ENCODE results near the gene TRMU. TPM values are rescaled to one million over a fixed set of nuclear protein-coding genes. Genes with fewer than 3 reads are reported as not detected.

TRMU gene
- total and polyA plus RNA-seq, 2 donors (not counting 3 experiments of a cell fraction or from before 2014, with no cell fraction given), result 42.4 to 65.7 TPM

DNA sequence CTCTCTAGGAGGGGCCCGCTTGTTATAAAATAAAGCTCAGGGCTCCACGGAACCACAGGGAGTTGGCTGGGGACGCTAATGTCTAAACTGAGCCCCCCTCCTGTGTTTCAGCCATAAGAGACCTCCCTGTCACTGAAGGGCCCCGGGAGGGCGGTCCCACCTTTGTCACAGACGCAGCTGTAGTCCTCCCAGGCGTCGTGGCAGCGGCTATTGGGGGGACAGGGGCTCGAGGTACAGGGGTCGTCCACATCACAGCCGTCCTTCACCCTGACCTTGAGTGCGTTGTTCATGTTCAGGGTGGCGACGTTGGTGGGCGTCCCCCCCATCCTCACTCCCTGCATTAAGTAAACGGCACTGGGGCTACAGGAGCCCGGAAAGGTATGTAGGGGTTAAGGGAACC is 62.0 kb downstream of the TRMU start:
- H3K9me1 ChIP-seq (replicated peaks; ENCODE audit: control insufficient read depth, extremely low read depth, insufficient read depth, low read length), result no peaks in the 10 kb centered on the region
- no peaks in the 10 kb centered on the region for H4K20me1 ChIP-seq (replicated peaks; ENCODE audit: control insufficient read depth, extremely low read depth, insufficient read depth, low read length)
- ChIA-PET CTCF (interaction anchor here (1.1 to 1.5 kb wide), 2 partner anchors 12 to 30 kb away, joined by 5 read pairs; no protein-coding TSS in a partner anchor), POLR2A (no interaction called here)
- no peaks in the 10 kb centered on the region for H3K4me1 ChIP-seq (ENCODE audit: control insufficient read depth, extremely low read depth, insufficient read depth, low read length)
- no TSS peak for BruUV-seq (replicated peaks)
- TF ChIP-seq, protein P1, sequence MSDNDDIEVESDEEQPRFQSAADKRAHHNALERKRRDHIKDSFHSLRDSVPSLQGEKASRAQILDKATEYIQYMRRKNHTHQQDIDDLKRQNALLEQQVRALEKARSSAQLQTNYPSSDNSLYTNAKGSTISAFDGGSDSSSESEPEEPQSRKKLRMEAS (IDR thresholded peaks at IDR 0.05; ENCODE audit: insufficient read depth, insufficient read length), result no peak
- TF ChIP-seq POLR2A (IDR thresholded peaks at IDR 0.05; ENCODE audit: low read depth, low read length), result no peak
- no peak for TF ChIP-seq EZH2 (IDR thresholded peaks at IDR 0.05; ENCODE audit: borderline replicate concordance, low read depth, low read length, severe bottlenecking)
- TF ChIP-seq GATA2 (IDR thresholded peaks at IDR 0.05; ENCODE audit: insufficient read depth, insufficient read length, low read depth, low read length), result no peak
- TF ChIP-seq MYC (IDR thresholded peaks at IDR 0.05; ENCODE audit: low read depth, low read length), result no peak
- TF ChIP-seq POLR2AphosphoS5 (IDR thresholded peaks at IDR 0.05; ENCODE audit: insufficient read depth, low read depth, low read length), result no peak
- no peaks in the 10 kb centered on the region for H3K27me3 ChIP-seq (ENCODE audit: control insufficient read depth in 2 of 2, insufficient read depth in 2 of 2, low read length in 2 of 2)
- dilution Hi-C loops (cut with MboI; ENCODE audit: extremely low pct_ligation_motif_present, low sequenced_read_pairs) (no loop called here), intact Hi-C loops (cut with micrococcal nuclease) (no loop called here)
- H3K9me3 ChIP-seq (replicated peaks; ENCODE audit: control insufficient read depth, insufficient read depth, low read length), result no peaks in the 10 kb centered on the region
- no peak overlapping the region for H3K4me3 ChIP-seq (replicated peaks in 1 of 3; ENCODE audit: insufficient read depth in 1 of 3, low read depth in 1 of 3, low read length in 3 of 3)
- FAIRE-seq, result no peak
- H2AFZ ChIP-seq (ENCODE audit: low read depth, low read length), result no peak overlapping the region
- DNase-seq (ENCODE audit: low read depth, low spot score), result no peak
- H3K27ac ChIP-seq (ENCODE audit: insufficient read depth, low read depth, low read length), result no peak overlapping the region
- H3K4me2 ChIP-seq (ENCODE audit: insufficient read depth, low read length), result no peak overlapping the region
- H3K9ac ChIP-seq (replicated peaks; ENCODE audit: extremely low read depth, insufficient read depth, low read length), result no peak overlapping the region
- H3K36me3 ChIP-seq (ENCODE audit: control insufficient read depth in 2 of 2, extremely low read depth in 1 of 2, insufficient read depth in 2 of 2, low read length in 2 of 2), result no peaks in the 10 kb centered on the region
- H3K79me2 ChIP-seq (ENCODE audit: control insufficient read depth, insufficient read depth, low read length), result no peaks in the 10 kb centered on the region

- FAIRE-seq (no peak), DNase-seq (ENCODE audit: low read depth, low spot score) (no peak)
- no peaks in the 10 kb centered on the region for H3K9me3 ChIP-seq (replicated peaks; ENCODE audit: control insufficient read depth, insufficient read depth, low read length)
- H3K79me2 ChIP-seq (ENCODE audit: control insufficient read depth, insufficient read depth, low read length), result no peaks in the 10 kb centered on the region
- no peak overlapping the region for H3K27ac ChIP-seq (ENCODE audit: insufficient read depth, low read depth, low read length)
- H3K27me3 ChIP-seq (ENCODE audit: control insufficient read depth in 2 of 2, insufficient read depth in 2 of 2, low read length in 2 of 2), result no peaks in the 10 kb centered on the region
- intact Hi-C loops (cut with micrococcal nuclease) (no loop called here), dilution Hi-C loops (cut with MboI; ENCODE audit: extremely low pct_ligation_motif_present, low sequenced_read_pairs) (no loop called here)
- no peaks in the 10 kb centered on the region for H3K36me3 ChIP-seq (ENCODE audit: control insufficient read depth in 2 of 2, extremely low read depth in 1 of 2, insufficient read depth in 2 of 2, low read length in 2 of 2)
- H3K9ac ChIP-seq (replicated peaks; ENCODE audit: extremely low read depth, insufficient read depth, low read length), result no peak overlapping the region
- H4K20me1 ChIP-seq (replicated peaks; ENCODE audit: control insufficient read depth, extremely low read depth, insufficient read depth, low read length), result no peaks in the 10 kb centered on the region
- H3K4me3 ChIP-seq (replicated peaks in 1 of 3; ENCODE audit: insufficient read depth in 1 of 3, low read depth in 1 of 3, low read length in 3 of 3), result no peak overlapping the region
- H3K4me1 ChIP-seq (ENCODE audit: control insufficient read depth, extremely low read depth, insufficient read depth, low read length), result no peaks in the 10 kb centered on the region
- ChIA-PET POLR2A (no interaction called here), CTCF (interaction anchor here (1.0 to 1.5 kb wide), 3 partner anchors 12 to 30 kb away, joined by 3 to 5 read pairs (median 5); no protein-coding TSS in a partner anchor)
- no peak for TF ChIP-seq JUN (IDR thresholded peaks at IDR 0.05; ENCODE audit: borderline replicate concordance, insufficient read depth, insufficient read length, low read depth)
- no peak for TF ChIP-seq POLR2AphosphoS5 (IDR thresholded peaks at IDR 0.05; ENCODE audit: insufficient read depth, low read depth, low read length)
- TF ChIP-seq GATA2 (IDR thresholded peaks at IDR 0.05; ENCODE audit: insufficient read depth, insufficient read length, low read depth, low read length), result no peak
- no peak for TF ChIP-seq MYC (IDR thresholded peaks at IDR 0.05; ENCODE audit: low read depth, low read length)
- no peak for TF ChIP-seq EZH2 (IDR thresholded peaks at IDR 0.05; ENCODE audit: borderline replicate concordance, low read depth, low read length, severe bottlenecking)
- TF ChIP-seq, protein P1 (IDR thresholded peaks at IDR 0.05; ENCODE audit: insufficient read depth, insufficient read length), result no peak
- no peak for TF ChIP-seq CTCF (IDR thresholded peaks at IDR 0.05; ENCODE audit: extremely low read depth in 1 of 2, insufficient read depth in 1 of 2, low read depth in 1 of 2, low read length in 2 of 2)
- TF ChIP-seq FOS (IDR thresholded peaks at IDR 0.05; ENCODE audit: borderline replicate concordance, insufficient read depth, low read length), result no peak
- TF ChIP-seq POLR2A (IDR thresholded peaks at IDR 0.05; ENCODE audit: low read depth, low read length), result no peak
- H3K4me2 ChIP-seq (ENCODE audit: insufficient read depth, low read length), result no peak overlapping the region
- BruUV-seq (replicated peaks), result no TSS peak
- H2AFZ ChIP-seq (ENCODE audit: low read depth, low read length), result no peak overlapping the region
- H3K9me1 ChIP-seq (replicated peaks; ENCODE audit: control insufficient read depth, extremely low read depth, insufficient read depth, low read length), result no peaks in the 10 kb centered on the region
Observed at GRCh38 chr22:46397951-46398350, 62.4 kb downstream of the TRMU start.

Measured in endothelial cell of umbilical vein (primary cell).